Neural progenitor cell (in vitro differentiated cells): Measurements from ENCODE around the gene INPP4B. TPM values are rescaled to one million over a fixed set of nuclear protein-coding genes. Genes with fewer than 3 reads are reported as not detected.

Experiments
- DNase-seq: peaks from one replicate; pipeline ENCODE4 v3.0.0-alpha.2; 2016; ENCODE audit warnings: low spot score
- H2AFZ ChIP-seq: fragments of 200-600 bp; sonication (generic); replicated peaks from 2 replicates; pipeline ENCODE4 v1.6.1; 2016; ENCODE audit warnings: antibody characterized with exemption
- H3F3A ChIP-seq: fragments of 200-600 bp; sonication (generic); 2 replicates; pipeline ENCODE4 v1.6.1; 2016; ENCODE audit warnings: antibody characterized with exemption, low read depth
- H3K27ac ChIP-seq: fragments of 200-600 bp; sonication (generic); 2 replicates; pipeline ENCODE4 v1.5.1; 2016; ENCODE audit warnings: mild to moderate bottlenecking
- H3K27me3 ChIP-seq: fragments of 200-600 bp; sonication (generic); 2 replicates; pipeline ENCODE4 v1.6.1; 2016; ENCODE audit warnings: mild to moderate bottlenecking, moderate library complexity
- H3K36me3 ChIP-seq: fragments of 200-600 bp; sonication (generic); 2 replicates; pipeline ENCODE4 v1.5.1; 2016
- H3K4me1 ChIP-seq: fragments of 200-600 bp; sonication (generic); 2 replicates; pipeline ENCODE4 v1.6.1; 2016; ENCODE audit warnings: mixed run types
- H3K4me2 ChIP-seq: fragments of 200-600 bp; sonication (generic); 2 replicates; pipeline ENCODE4 v1.6.1; 2016
- H3K4me3 ChIP-seq: fragments of 200-600 bp; sonication (generic); 2 replicates; pipeline ENCODE4 v1.5.1; 2016
- H3K79me2 ChIP-seq: fragments of 200-600 bp; sonication (generic); 2 replicates; pipeline ENCODE4 v1.6.1; 2016; ENCODE audit warnings: low read depth
- H3K9ac ChIP-seq: fragments of 200-600 bp; sonication (generic); 2 replicates; pipeline ENCODE4 v1.6.1; 2016
- H3K9me3 ChIP-seq: fragments of 200-600 bp; sonication (generic); 2 replicates; pipeline ENCODE4 v1.5.1; 2016; ENCODE audit warnings: low read depth
- H4K20me1 ChIP-seq: fragments of 200-600 bp; sonication (generic); 2 replicates; pipeline ENCODE4 v1.6.1; 2016; ENCODE audit warnings: low read depth
- H3K27ac Mint-ChIP-seq: 3 replicates; pipeline ENCODE4 v1.8.0; 2021; ENCODE audit warnings: mixed read lengths
- H3K27me3 Mint-ChIP-seq: 2 replicates; pipeline ENCODE4 v1.8.0; 2022; ENCODE audit warnings: low read depth, mild to moderate bottlenecking, inconsistent platforms, moderate library complexity, mixed read lengths; ENCODE audit not compliant: insufficient read depth
- H3K36me3 Mint-ChIP-seq: 3 replicates; pipeline ENCODE4 v1.8.0; 2021; ENCODE audit warnings: mixed read lengths
- H3K4me1 Mint-ChIP-seq: 3 replicates; pipeline ENCODE4 v1.8.0; 2021; ENCODE audit warnings: mixed read lengths
- H3K4me3 Mint-ChIP-seq: 3 replicates; pipeline ENCODE4 v1.8.0; 2021; ENCODE audit warnings: mild to moderate bottlenecking, moderate library complexity, mixed read lengths
- H3K9me3 Mint-ChIP-seq: 3 replicates; pipeline ENCODE4 v1.8.0; 2020; ENCODE audit warnings: mixed read lengths
- CTCF ChIP-seq: fragments of 200-600 bp; sonication (generic); IDR thresholded peaks from 2 replicates; pipeline ENCODE4 v1.5.1; 2017; ENCODE audit warnings: antibody characterized with exemption, mild to moderate bottlenecking
- EZH2 ChIP-seq: fragments of 200-600 bp; sonication (generic); IDR thresholded peaks from 2 replicates; pipeline ENCODE4 v1.6.1; 2017; ENCODE audit warnings: antibody characterized with exemption, mild to moderate bottlenecking, moderate library complexity
- EZH2phosphoT487 ChIP-seq: fragments of 200-600 bp; sonication (generic); IDR thresholded peaks from 2 replicates; pipeline ENCODE4 v1.6.1; 2017; ENCODE audit warnings: antibody characterized with exemption
- total RNA-seq: library from RNA; depleted of rRNA; stranded (reverse); fragments of >200 nt; gene quantifications from 2 replicates; pipeline ENCODE4 v1.2.3, GENCODE V29; 2015; ENCODE audit warnings: low replicate concordance

The INPP4B gene
- total RNA-seq, 1 donor from 2014 or later = 1.3 TPM

GRCh38 chr4:142348613-142349021 lies 497.5 kb downstream of the INPP4B start:
- no peak overlapping the region for H3K27ac Mint-ChIP-seq
- no peak for DNase-seq
- no peak overlapping the region for H3K27ac ChIP-seq

GRCh38 chr4:142347241-142347640 lies 498.9 kb downstream of the INPP4B start:
- no peaks in the 10 kb centered on the region for H3K4me1 Mint-ChIP-seq

More at GRCh38 chr4:142348613-142349021, 497.5 kb downstream of the INPP4B start:
- Mint-ChIP-seq H3K9me3 (no peaks in the 10 kb centered on the region), H3K27me3 (no peaks in the 10 kb centered on the region), H3K36me3 (no peaks in the 10 kb centered on the region), H3K4me1 (no peaks in the 10 kb centered on the region), H3K4me3 (no peak overlapping the region)
- TF ChIP-seq EZH2 (no peak), CTCF (no peak), EZH2phosphoT487 (no peak)
- no peak overlapping the region for H2AFZ ChIP-seq
- H3K9me3 ChIP-seq = no peaks in the 10 kb centered on the region
- no peak overlapping the region for H3K4me2 ChIP-seq
- H3K79me2 ChIP-seq = no peaks in the 10 kb centered on the region
- no peak overlapping the region for H3K4me3 ChIP-seq
- no peaks in the 10 kb centered on the region for H3K27me3 ChIP-seq
- H4K20me1 ChIP-seq = no peaks in the 10 kb centered on the region
- H3K36me3 ChIP-seq = no peaks in the 10 kb centered on the region
- peaks cover 25% of the 10 kb centered on the region for H3K4me1 ChIP-seq
- H3K9ac ChIP-seq = no peak overlapping the region
- H3F3A ChIP-seq = peaks cover 4% of the 10 kb centered on the region

GRCh38 chr4:142345924-142346323 lies 500.2 kb downstream of the INPP4B start:
- Histone ChIP-seq H3K9me3 (peaks cover 3% of the 10 kb centered on the region), H3K4me1 (peaks cover 4% of the 10 kb centered on the region), H3K4me3 (no peak overlapping the region), H2AFZ (no peak overlapping the region), H3K27ac (no peak overlapping the region), H3F3A (no peaks in the 10 kb centered on the region), H3K4me2 (no peak overlapping the region), H3K27me3 (no peaks in the 10 kb centered on the region), H3K79me2 (no peaks in the 10 kb centered on the region), H3K36me3 (no peaks in the 10 kb centered on the region), H4K20me1 (no peaks in the 10 kb centered on the region), H3K9ac (no peak overlapping the region)
- Mint-ChIP-seq H3K4me3 (no peak overlapping the region), H3K27me3 (no peaks in the 10 kb centered on the region), H3K9me3 (no peaks in the 10 kb centered on the region), H3K36me3 (no peaks in the 10 kb centered on the region), H3K4me1 (no peaks in the 10 kb centered on the region), H3K27ac (no peak overlapping the region)
- DNase-seq = no peak
- no peak for TF ChIP-seq EZH2

More at GRCh38 chr4:142347241-142347640, 498.9 kb downstream of the INPP4B start:
- TF ChIP-seq CTCF (no peak), EZH2phosphoT487 (no peak), EZH2 (no peak)
- H3K27ac Mint-ChIP-seq = no peak overlapping the region
- no peaks in the 10 kb centered on the region for H3K27me3 Mint-ChIP-seq
- H4K20me1 ChIP-seq = no peaks in the 10 kb centered on the region
- H3K36me3 Mint-ChIP-seq = no peaks in the 10 kb centered on the region
- no peak for DNase-seq
- H3K9ac ChIP-seq = no peak overlapping the region
- H3K36me3 ChIP-seq = no peaks in the 10 kb centered on the region
- H3K27ac ChIP-seq = no peak overlapping the region
- H3K4me3 Mint-ChIP-seq = no peak overlapping the region
- peaks cover 17% of the 10 kb centered on the region for H3K4me1 ChIP-seq
- H3K9me3 ChIP-seq = no peaks in the 10 kb centered on the region
- no peak overlapping the region for H3K4me3 ChIP-seq
- H3K9me3 Mint-ChIP-seq = no peaks in the 10 kb centered on the region
- no peaks in the 10 kb centered on the region for H3K27me3 ChIP-seq
- no peak overlapping the region for H2AFZ ChIP-seq
- no peak overlapping the region for H3K4me2 ChIP-seq
- no peaks in the 10 kb centered on the region for H3F3A ChIP-seq
- no peaks in the 10 kb centered on the region for H3K79me2 ChIP-seq

- Histone ChIP-seq H3K36me3 (no peaks in the 10 kb centered on the region), H3F3A (no peaks in the 10 kb centered on the region), H3K4me1 (peaks cover 9% of the 10 kb centered on the region), H2AFZ (no peak overlapping the region), H3K9ac (no peak overlapping the region), H4K20me1 (no peaks in the 10 kb centered on the region), H3K27ac (no peak overlapping the region), H3K4me3 (no peak overlapping the region), H3K9me3 (peaks cover 3% of the 10 kb centered on the region), H3K27me3 (no peaks in the 10 kb centered on the region), H3K79me2 (no peaks in the 10 kb centered on the region), H3K4me2 (no peak overlapping the region)
- H3K9me3 Mint-ChIP-seq = peaks cover 3% of the 10 kb centered on the region
- H3K27me3 Mint-ChIP-seq = peaks cover 2% of the 10 kb centered on the region
- H3K4me3 Mint-ChIP-seq = no peak overlapping the region
- no peak for TF ChIP-seq EZH2phosphoT487
- no peak for TF ChIP-seq EZH2
- no peak for TF ChIP-seq CTCF
- H3K4me1 Mint-ChIP-seq = no peaks in the 10 kb centered on the region
- DNase-seq = no peak
- H3K27ac Mint-ChIP-seq = no peak overlapping the region
- H3K36me3 Mint-ChIP-seq = no peaks in the 10 kb centered on the region
Measured at GRCh38 chr4:142341268-142341667, 504.8 kb downstream of the INPP4B start.
